ENCODE measurements around the gene IL16. TPM values are rescaled to one million over a fixed set of nuclear protein-coding genes. Genes with fewer than 3 reads are reported as not detected.

The IL16 gene
- total and polyA plus RNA-seq, 2 experiments from 2014 or later: 0.32 to 0.53 TPM

- TF ChIP-seq EZH2phosphoT487 (IDR thresholded peaks at IDR 0.05; ENCODE audit: insufficient read depth, low read depth): no peak
- TF ChIP-seq EZH2 (IDR thresholded peaks at IDR 0.05; ENCODE audit: insufficient read depth, poor library complexity, severe bottlenecking): no peak
- Histone ChIP-seq H3K9me3 (ENCODE audit: low read depth) (no peaks in the 10 kb centered on the region), H3K4me2 (ENCODE audit: unreplicated experiment) (no peak overlapping the region), H3K9me2 (ENCODE audit: insufficient read depth) (no peaks in the 10 kb centered on the region), H3K4me3 (no peak overlapping the region), H3K79me2 (ENCODE audit: insufficient read depth) (no peaks in the 10 kb centered on the region), H3F3A (ENCODE audit: insufficient read depth) (peaks cover 17% of the 10 kb centered on the region; the same call in 1 of the 2 replicates), H3K9ac (no peak overlapping the region), H2AFZ (no peak overlapping the region), H4K20me1 (ENCODE audit: insufficient read depth) (no peaks in the 10 kb centered on the region), H3K27ac (no peak overlapping the region), H3K36me3 (ENCODE audit: low read depth) (no peaks in the 10 kb centered on the region), H3K27me3 (replicated peaks; ENCODE audit: insufficient read depth) (no peaks in the 10 kb centered on the region), H3K4me1 (ENCODE audit: insufficient read depth) (peaks cover 39% of the 10 kb centered on the region)
- in situ Hi-C loops (cut with MboI): no loop called here
- DNase-seq: peak; percentile 54
- 72% methylated on average over 3 of the region's 3 CpGs for WGBS, 2 experiments (ENCODE audit: low coverage in 1 of 2, low lambda C conversion rate in 2 of 2, missing lambda C conversion rate in 2 of 2)
Measured at GRCh38 chr15:81165535-81165934, 31.1 kb upstream of the IL16 start.

- H3K27ac ChIP-seq: no peak overlapping the region
- no peak overlapping the region for H3K9ac ChIP-seq
- DNase-seq: no peak
- no peaks in the 10 kb centered on the region for H4K20me1 ChIP-seq (ENCODE audit: insufficient read depth)
- H3K4me3 ChIP-seq: no peak overlapping the region
- in situ Hi-C loops (cut with MboI): no loop called here
- H3K9me3 ChIP-seq (ENCODE audit: low read depth): no peaks in the 10 kb centered on the region
- no peaks in the 10 kb centered on the region for H3K9me2 ChIP-seq (ENCODE audit: insufficient read depth)
- H3K4me2 ChIP-seq (ENCODE audit: unreplicated experiment): no peak overlapping the region
- peaks cover 37% of the 10 kb centered on the region for H3K4me1 ChIP-seq (ENCODE audit: insufficient read depth)
- H2AFZ ChIP-seq: 0 out of 2 replicates have a peak overlapping the region, but pooled peaks have one; percentile 34
- H3K27me3 ChIP-seq (replicated peaks; ENCODE audit: insufficient read depth): no peaks in the 10 kb centered on the region
- WGBS, 2 experiments (ENCODE audit: low coverage in 1 of 2, low lambda C conversion rate in 2 of 2, missing lambda C conversion rate in 2 of 2): 17 to 25% methylated on average over 3 of the region's 3 CpGs
- H3K36me3 ChIP-seq (ENCODE audit: low read depth): no peaks in the 10 kb centered on the region
- H3F3A ChIP-seq (ENCODE audit: insufficient read depth): peaks cover 17% of the 10 kb centered on the region; the same call in 1 of the 2 replicates
- TF ChIP-seq EZH2 (IDR thresholded peaks at IDR 0.05; ENCODE audit: insufficient read depth, poor library complexity, severe bottlenecking) (no peak), EZH2phosphoT487 (IDR thresholded peaks at IDR 0.05; ENCODE audit: insufficient read depth, low read depth) (no peak)
- no peaks in the 10 kb centered on the region for H3K79me2 ChIP-seq (ENCODE audit: insufficient read depth)
Measured at GRCh38 chr15:81166636-81167305, 29.9 kb upstream of the IL16 start.

GRCh38 chr15:81168131-81168526 lies 28.6 kb upstream of the IL16 start:
- Histone ChIP-seq H3K9me2 (ENCODE audit: insufficient read depth) (no peaks in the 10 kb centered on the region), H4K20me1 (ENCODE audit: insufficient read depth) (no peaks in the 10 kb centered on the region), H3K27ac (no peak overlapping the region), H3K9ac (no peak overlapping the region), H2AFZ (no peak overlapping the region), H3F3A (ENCODE audit: insufficient read depth) (peaks cover 17% of the 10 kb centered on the region; the same call in 1 of the 2 replicates), H3K27me3 (replicated peaks; ENCODE audit: insufficient read depth) (no peaks in the 10 kb centered on the region), H3K9me3 (ENCODE audit: low read depth) (no peaks in the 10 kb centered on the region), H3K4me2 (ENCODE audit: unreplicated experiment) (no peak overlapping the region), H3K36me3 (ENCODE audit: low read depth) (no peaks in the 10 kb centered on the region), H3K4me3 (no peak overlapping the region), H3K79me2 (ENCODE audit: insufficient read depth) (no peaks in the 10 kb centered on the region), H3K4me1 (ENCODE audit: insufficient read depth) (peaks cover 37% of the 10 kb centered on the region)
- no peak for DNase-seq
- in situ Hi-C loops (cut with MboI): no loop called here
- TF ChIP-seq EZH2phosphoT487 (IDR thresholded peaks at IDR 0.05; ENCODE audit: insufficient read depth, low read depth): no peak
- 88 to 97% methylated on average over 2 of the region's 2 CpGs for WGBS, 2 experiments (ENCODE audit: low coverage in 1 of 2, low lambda C conversion rate in 2 of 2, missing lambda C conversion rate in 2 of 2)

GRCh38 chr15:81168644-81169043 lies 28.0 kb upstream of the IL16 start:
- peaks cover 37% of the 10 kb centered on the region for H3K4me1 ChIP-seq (ENCODE audit: insufficient read depth)
- no peaks in the 10 kb centered on the region for H3K36me3 ChIP-seq (ENCODE audit: low read depth)
- H4K20me1 ChIP-seq (ENCODE audit: insufficient read depth): no peaks in the 10 kb centered on the region
- H3K27ac ChIP-seq: no peak overlapping the region
- no peaks in the 10 kb centered on the region for H3K9me3 ChIP-seq (ENCODE audit: low read depth)
- peak; percentile 20 for DNase-seq
- no peak overlapping the region for H2AFZ ChIP-seq
- TF ChIP-seq EZH2phosphoT487 (IDR thresholded peaks at IDR 0.05; ENCODE audit: insufficient read depth, low read depth) (no peak), EZH2 (IDR thresholded peaks at IDR 0.05; ENCODE audit: insufficient read depth, poor library complexity, severe bottlenecking) (no peak)
- no peaks in the 10 kb centered on the region for H3K27me3 ChIP-seq (replicated peaks; ENCODE audit: insufficient read depth)
- H3K9ac ChIP-seq: no peak overlapping the region
- in situ Hi-C loops (cut with MboI): no loop called here
- H3K4me2 ChIP-seq (ENCODE audit: unreplicated experiment): no peak overlapping the region
- WGBS, 2 experiments (ENCODE audit: low coverage in 1 of 2, low lambda C conversion rate in 2 of 2, missing lambda C conversion rate in 2 of 2): 57 to 74% methylated on average over 2 of the region's 2 CpGs
- no peak overlapping the region for H3K4me3 ChIP-seq
- no peaks in the 10 kb centered on the region for H3K79me2 ChIP-seq (ENCODE audit: insufficient read depth)
- no peaks in the 10 kb centered on the region for H3K9me2 ChIP-seq (ENCODE audit: insufficient read depth)
- peaks cover 17% of the 10 kb centered on the region; the same call in 1 of the 2 replicates for H3F3A ChIP-seq (ENCODE audit: insufficient read depth)
